Liver (tissue), 9 donors: Measurements from ENCODE around the gene PLPPR2. TPM values are rescaled to one million over a fixed set of nuclear protein-coding genes. Genes with fewer than 3 reads are reported as not detected.

Experiments
- DNase-seq: peaks from one replicate; pipeline ENCODE4 v3.0.0-alpha.2; 2017; ENCODE audit warnings: low spot score
- H3K27ac ChIP-seq, 2 donors: one replicate each; pipeline ENCODE4 v1.7.0; 2013; ENCODE audit warnings: inconsistent platforms in 2 of 2, low read length in 2 of 2, control low read depth in 1 of 2, low read depth in 1 of 2, mild to moderate bottlenecking in 1 of 2
- H3K27me3 ChIP-seq, 4 donors: one replicate each; pipeline versions ENCODE4 v1.6.1 to v1.7.0; 2013; ENCODE audit warnings: low read length in 3 of 4, inconsistent platforms in 1 of 4, mild to moderate bottlenecking in 1 of 4, moderate library complexity in 1 of 4; ENCODE audit not compliant: control insufficient read depth in 4 of 4, insufficient read depth in 4 of 4
- H3K36me3 ChIP-seq, 4 donors: one replicate each; pipeline versions ENCODE4 v1.6.1 to v1.7.0; 2013; ENCODE audit warnings: low read length in 3 of 4, mild to moderate bottlenecking in 3 of 4, low read depth in 1 of 4, moderate library complexity in 1 of 4; ENCODE audit not compliant: control insufficient read depth in 4 of 4, insufficient read depth in 3 of 4
- H3K4me1 ChIP-seq, 4 donors: one replicate each; pipeline versions ENCODE4 v1.6.1 to v1.7.0; 2013; ENCODE audit warnings: low read length in 3 of 4, mild to moderate bottlenecking in 3 of 4, moderate library complexity in 1 of 4; ENCODE audit not compliant: control insufficient read depth in 4 of 4, insufficient read depth in 4 of 4
- H3K4me3 ChIP-seq, 3 donors: one replicate each; pipeline versions ENCODE4 v1.6.1 to v1.7.0; 2013; ENCODE audit warnings: low read length in 3 of 3, control low read depth in 1 of 3, low read depth in 1 of 3, mild to moderate bottlenecking in 1 of 3
- H3K9ac ChIP-seq, 2 donors: one replicate each; pipeline ENCODE4 v1.7.0; 2013; ENCODE audit warnings: low read length in 2 of 2, mild to moderate bottlenecking in 2 of 2, moderate library complexity in 2 of 2, control low read depth in 1 of 2, low read depth in 1 of 2
- H3K9me3 ChIP-seq, 4 donors: one replicate each; pipeline versions ENCODE4 v1.6.1 to v1.7.0; 2013; ENCODE audit warnings: low read length in 3 of 4; ENCODE audit not compliant: control insufficient read depth in 4 of 4
- ATF3 ChIP-seq: IDR thresholded peaks from 2 replicates; pipeline ENCODE4 v1.6.1; 2016; ENCODE audit warnings: antibody characterized with exemption
- CTCF ChIP-seq: fragments of 150-350 bp; IDR thresholded peaks from 2 replicates; pipeline ENCODE4 v1.5.1; 2017; ENCODE audit warnings: improper control_type of control experiment, low read depth, low read length; ENCODE audit not compliant: missing input control
- EGR1 ChIP-seq, 2 donors: IDR thresholded peaks; 2 replicates each; pipeline ENCODE4 v1.6.1; 2016 to 2018; ENCODE audit warnings: antibody characterized with exemption in 2 of 2, low read depth in 2 of 2
- FOXA1 ChIP-seq: IDR thresholded peaks from 2 replicates; pipeline ENCODE4 v1.6.1; 2016; ENCODE audit warnings: antibody characterized with exemption
- FOXA2 ChIP-seq: IDR thresholded peaks from 2 replicates; pipeline ENCODE4 v1.6.1; 2016; ENCODE audit warnings: antibody characterized with exemption
- GABPA ChIP-seq, 2 donors: IDR thresholded peaks in 1 of 2; conservative IDR thresholded peaks in 1 of 2; 2 replicates each; pipeline ENCODE4 v1.6.1; 2016; ENCODE audit warnings: antibody characterized with exemption in 2 of 2, mild to moderate bottlenecking in 1 of 2, moderate library complexity in 1 of 2
- HNF4A ChIP-seq, 2 donors: conservative IDR thresholded peaks; 2 replicates each; pipeline ENCODE4 v1.6.1; 2016; ENCODE audit warnings: antibody characterized with exemption in 2 of 2, mild to moderate bottlenecking in 2 of 2
- HNF4G ChIP-seq: IDR thresholded peaks from 2 replicates; pipeline ENCODE4 v1.6.1; 2016; ENCODE audit warnings: antibody characterized with exemption
- JUND ChIP-seq, 2 donors: IDR thresholded peaks; 2 replicates each; pipeline ENCODE4 v1.6.1; 2016; ENCODE audit warnings: antibody characterized with exemption in 2 of 2
- MAX ChIP-seq: IDR thresholded peaks from 2 replicates; pipeline ENCODE4 v1.6.1; 2016; ENCODE audit warnings: antibody characterized with exemption
- NR2F2 ChIP-seq: IDR thresholded peaks from 2 replicates; pipeline ENCODE4 v1.6.1; 2016; ENCODE audit warnings: antibody characterized with exemption
- RAD21 ChIP-seq, 2 donors: IDR thresholded peaks; 2 replicates each; pipeline ENCODE4 v1.6.1; 2016; ENCODE audit warnings: antibody characterized with exemption in 2 of 2, mild to moderate bottlenecking in 2 of 2
- REST ChIP-seq: IDR thresholded peaks from 2 replicates; pipeline ENCODE4 v1.6.1; 2016; ENCODE audit warnings: antibody characterized with exemption, mild to moderate bottlenecking
- RXRA ChIP-seq, 2 donors: IDR thresholded peaks; 2 replicates each; pipeline ENCODE4 v1.6.1; 2017 to 2018; ENCODE audit warnings: antibody characterized with exemption in 2 of 2, mild to moderate bottlenecking in 1 of 2
- SP1 ChIP-seq: IDR thresholded peaks from 2 replicates; pipeline ENCODE4 v1.6.1; 2018; ENCODE audit warnings: antibody characterized with exemption, mild to moderate bottlenecking
- TAF1 ChIP-seq: conservative IDR thresholded peaks from 2 replicates; pipeline ENCODE4 v1.6.1; 2016; ENCODE audit warnings: antibody characterized with exemption, mild to moderate bottlenecking
- YY1 ChIP-seq: IDR thresholded peaks from 2 replicates; pipeline ENCODE4 v1.6.1; 2016; ENCODE audit warnings: antibody characterized with exemption, mild to moderate bottlenecking
- ZBTB33 ChIP-seq: IDR thresholded peaks from 2 replicates; pipeline ENCODE4 v1.6.1; 2016; ENCODE audit warnings: antibody characterized with exemption
- WGBS: extraction: QIAGEN DNeasy Blood & Tissue Kit; methylation state at CpG from one replicate; pipeline ENCODE4 v1.1.7; 2013; 5-methylcytosine and 5-hydroxymethylcytosine counted together
- polyA plus RNA-seq, 2 donors: library from polyadenylated mRNA; stranded (reverse) in 1 of 2; unstranded in 1 of 2; fragments of 200-250 nt in 1 of 2; fragments of >200 nt in 1 of 2; fragmentation: Nextera tagmentation in 1 of 2; extraction: Ambion mirVana in 1 of 2; gene quantifications; one replicate each; pipeline versions ENCODE4 v1.2.1 to v1.2.3, GENCODE V29; 2013 to 2015
- total RNA-seq, 2 donors: library from RNA; depleted of rRNA; stranded (reverse); fragments of >200 nt; gene quantifications; one replicate each; pipeline ENCODE4 v1.2.3, GENCODE V29; 2014
- donor health status: healthy.
- donor health status: healthy.
- donor health status: healthy.
- donor health status: healthy.
- donor health status: healthy.

PLPPR2 gene
- total and polyA plus RNA-seq, 4 donors: 1.3 to 12.6 (median 7.3) TPM

- Histone ChIP-seq H3K4me1 (peaks cover 6 to 16% (median 12%) of the 10 kb centered on the region in 4 donors), H3K36me3 (peaks cover 0 to 2% (median 0%) of the 10 kb centered on the region in 4 donors), H3K4me3 (no peak overlapping the region), H3K27ac (peak overlapping the region; percentile 64 to 85), H3K9ac (no peak overlapping the region), H3K9me3 (no peaks in the 10 kb centered on the region), H3K27me3 (no peaks in the 10 kb centered on the region)
- TF ChIP-seq HNF4G (peak; percentile 1), RXRA (IDR thresholded peaks at IDR 0.05) (no peak)
- 86% methylated on average over 17 of the region's 17 CpGs for WGBS
- no peak for DNase-seq
These were observed 30.4 kb upstream of the PLPPR2 start for GRCh38 chr19:11324748-11325389.

GRCh38 chr19:11325544-11325943 lies 29.7 kb upstream of the PLPPR2 start:
- no peak overlapping the region for H3K9ac ChIP-seq
- DNase-seq: no peak
- WGBS: 94% methylated on average over 7 of the region's 7 CpGs
- no peaks in the 10 kb centered on the region for H3K27me3 ChIP-seq
- peaks cover 6 to 16% (median 12%) of the 10 kb centered on the region in 4 donors for H3K4me1 ChIP-seq
- TF ChIP-seq REST: no peak
- no peak for TF ChIP-seq TAF1
- no peak for TF ChIP-seq RXRA (IDR thresholded peaks at IDR 0.05)
- no peak for TF ChIP-seq ZBTB33
- no peak for TF ChIP-seq FOXA2
- TF ChIP-seq GABPA (IDR thresholded peaks at IDR 0.05 in 1 of 2, conservative IDR thresholded peaks at IDR 0.05 in 1 of 2): no peak
- TF ChIP-seq FOXA1: no peak
- H3K4me3 ChIP-seq: no peak overlapping the region
- H3K36me3 ChIP-seq: peaks cover 0 to 2% (median 0%) of the 10 kb centered on the region in 4 donors
- no peaks in the 10 kb centered on the region for H3K9me3 ChIP-seq
- no peak overlapping the region for H3K27ac ChIP-seq

GRCh38 chr19:11330127-11330526 lies 25.1 kb upstream of the PLPPR2 start:
- Histone ChIP-seq H3K9ac (no peak overlapping the region), H3K9me3 (no peaks in the 10 kb centered on the region), H3K27me3 (no peaks in the 10 kb centered on the region), H3K4me3 (no peak overlapping the region), H3K36me3 (peaks cover 2 to 7% (median 4%) of the 10 kb centered on the region in 4 donors), H3K27ac (no peak overlapping the region), H3K4me1 (no peaks in the 10 kb centered on the region)
- DNase-seq: no peak
- WGBS: 87% methylated on average over 4 of the region's 4 CpGs
- TF ChIP-seq HNF4A (conservative IDR thresholded peaks at IDR 0.05) (no peak), ZBTB33 (no peak), EGR1 (IDR thresholded peaks at IDR 0.05; ENCODE audit: low read depth in 2 of 2) (no peak), NR2F2 (no peak), RAD21 (IDR thresholded peaks at IDR 0.05) (no peak), ATF3 (no peak), RXRA (IDR thresholded peaks at IDR 0.05) (no peak), TAF1 (no peak), CTCF (no peak), GABPA (IDR thresholded peaks at IDR 0.05 in 1 of 2, conservative IDR thresholded peaks at IDR 0.05 in 1 of 2) (no peak), HNF4G (no peak), MAX (no peak), SP1 (no peak), YY1 (no peak), FOXA2 (no peak), FOXA1 (no peak), JUND (IDR thresholded peaks at IDR 0.05) (no peak)
